Uterus (tissue), 2 donors: ENCODE measurements around the gene BTBD3.

Experiments
- CTCF ChIP-seq, 4 experiments: fragments of 200-600 bp in 2 of 4; fragments of 450-650 bp in 2 of 4; sonication (generic) in 2 of 4; IDR thresholded peaks; one replicate each; pipeline ENCODE4 v1.5.1; 2016 to 2019; ENCODE audit warnings: antibody characterized with exemption in 4 of 4, mild to moderate bottlenecking in 2 of 4, moderate library complexity in 1 of 4
- POLR2A ChIP-seq, 2 donors: fragments of 450-650 bp; IDR thresholded peaks; one replicate each; pipeline ENCODE4 v1.6.1; 2016; ENCODE audit warnings: antibody characterized with exemption in 2 of 2, mild to moderate bottlenecking in 1 of 2, moderate library complexity in 1 of 2

GRCh38 chr20:11902285-11902697 is 15.4 kb upstream of the BTBD3 start:
- TF ChIP-seq CTCF (IDR thresholded peaks at IDR 0.05) (no peak), POLR2A (IDR thresholded peaks at IDR 0.05) (no peak)
